H1 (cell line): Measurements from ENCODE around the gene GABRR1.

ENCODE experiments used
- POLR2A ChIP-seq, 2 experiments: IDR thresholded peaks; 1 replicate in 1 of 2; 2 replicates in 1 of 2; pipeline ENCODE4 v1.6.1; 2011; ENCODE audit warnings: low read depth in 2 of 2, low read length in 2 of 2, mild to moderate bottlenecking in 2 of 2; ENCODE audit errors: control extremely low read depth in 1 of 2
- POLR2AphosphoS5 ChIP-seq: IDR thresholded peaks from 2 replicates; pipeline ENCODE4 v1.6.1; 2011; ENCODE audit warnings: low read depth, low read length

DNA sequence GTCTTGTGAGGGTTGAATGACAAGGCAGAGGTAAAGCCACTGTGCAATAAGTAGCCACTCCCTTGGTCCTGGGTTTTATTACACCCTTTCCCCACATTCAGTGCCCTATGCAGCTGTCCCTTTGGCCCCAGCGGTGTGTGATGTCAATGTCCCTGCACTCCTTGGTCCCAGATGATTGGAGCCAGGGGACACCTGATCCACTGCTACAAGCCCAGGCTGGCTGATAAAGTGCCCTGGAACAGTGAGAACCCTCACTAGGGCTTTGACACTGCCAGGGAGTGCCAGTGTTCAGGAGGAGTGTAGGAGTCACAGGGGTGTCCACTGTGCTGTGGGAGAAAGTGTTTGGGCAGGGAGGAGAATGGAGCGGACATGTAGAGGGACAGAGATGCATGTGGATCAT is 30.4 kb downstream of the GABRR1 start:
- no peak for TF ChIP-seq POLR2A (IDR thresholded peaks at IDR 0.05; ENCODE audit: control extremely low read depth in 1 of 2, low read depth in 2 of 2, low read length in 2 of 2)
- TF ChIP-seq POLR2AphosphoS5: no peak
